HG02938 (cell line): ENCODE results near the gene GID8.

Experiments
- ATAC-seq: cut with Tn5 transposase; IDR thresholded peaks from one replicate; pipeline ENCODE4 v1.9.1; 2021; ENCODE audit warnings: mild to moderate bottlenecking, moderate library complexity; ENCODE audit not compliant: unreplicated experiment

The GID8 gene

GRCh38 chr20:62938105-62938888 lies at the start of gene GID8:
Gene GID8 (plus strand): TSS chr20:62938147. CDS start chr20:62941503, 3,356 bp downstream.
- ATAC-seq = peak; percentile 32

DNA sequence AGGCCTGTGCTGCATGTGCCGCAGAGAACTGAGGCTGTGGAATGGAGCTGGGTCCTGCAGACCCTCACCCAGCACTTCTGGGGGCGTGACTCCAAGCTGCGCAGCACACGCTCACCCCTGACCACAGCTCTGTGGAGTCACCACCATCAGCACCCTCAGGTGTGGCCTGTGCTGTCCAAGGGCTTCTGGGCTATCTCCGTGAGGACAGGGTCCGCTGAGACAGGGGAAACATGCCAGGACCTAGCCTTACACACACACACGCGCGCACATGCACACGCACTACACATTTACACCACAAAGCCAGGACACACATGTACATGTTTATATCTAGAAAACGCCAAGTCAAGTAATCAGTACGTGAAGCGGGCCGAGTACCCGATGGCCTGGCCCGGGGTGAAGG lies 49.5 kb upstream of the GID8 start:
- ATAC-seq = no peak

GRCh38 chr20:62888910-62889309 lies 49.0 kb upstream of the GID8 start:
- ATAC-seq = no peak

DNA sequence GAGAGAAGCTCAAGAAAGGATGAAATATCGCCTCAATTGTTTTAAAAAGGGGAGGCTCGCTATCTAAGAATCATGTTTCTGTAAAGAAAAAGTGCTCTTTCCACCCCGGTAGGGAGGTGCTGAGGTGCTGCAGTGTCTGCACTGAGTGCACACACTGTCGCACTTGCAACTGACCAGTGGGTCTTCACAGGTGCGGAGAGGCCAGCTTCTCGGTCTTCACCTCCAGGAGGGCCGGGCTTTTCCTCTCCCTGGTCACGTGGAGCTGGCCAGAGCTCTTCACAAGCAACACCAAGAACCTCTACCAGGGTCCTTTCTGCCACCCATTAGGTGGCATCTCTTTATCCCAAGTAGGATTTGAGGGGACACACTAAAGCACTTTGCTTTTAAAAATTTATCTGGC lies 48.5 kb upstream of the GID8 start:
- no peak for ATAC-seq

GRCh38 chr20:62889871-62890270 lies 48.1 kb upstream of the GID8 start:
- ATAC-seq = no peak

DNA sequence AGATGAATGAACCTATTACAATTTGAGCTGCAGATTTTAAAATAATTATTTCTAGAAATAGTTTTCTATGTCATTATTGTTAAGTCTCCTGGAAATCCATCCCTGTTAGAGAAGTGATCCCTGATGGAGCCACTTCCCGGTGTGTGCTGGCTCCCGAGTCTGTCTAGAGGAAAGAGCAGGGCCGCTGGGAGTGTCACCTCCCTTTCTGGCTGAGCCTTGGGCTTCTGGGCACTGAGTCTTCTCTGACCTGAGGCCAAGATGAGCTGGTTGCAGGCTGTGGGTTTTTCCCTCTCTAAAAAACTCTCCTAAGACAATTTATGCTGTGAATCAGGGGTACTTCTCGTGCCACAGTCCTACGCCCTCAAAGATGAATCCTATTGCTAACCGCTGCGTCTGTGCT lies 47.5 kb upstream of the GID8 start:
- ATAC-seq = no peak

GRCh38 chr20:62891111-62891510 lies 46.8 kb upstream of the GID8 start:
- ATAC-seq = no peak

GRCh38 chr20:62892348-62893304 lies 45.3 kb upstream of the GID8 start:
- no peak for ATAC-seq

- ATAC-seq = no peak
Observed at GRCh38 chr20:62893700-62894099, 44.2 kb upstream of the GID8 start.

- no peak for ATAC-seq
Observed at GRCh38 chr20:62894261-62894660, 43.7 kb upstream of the GID8 start.

DNA sequence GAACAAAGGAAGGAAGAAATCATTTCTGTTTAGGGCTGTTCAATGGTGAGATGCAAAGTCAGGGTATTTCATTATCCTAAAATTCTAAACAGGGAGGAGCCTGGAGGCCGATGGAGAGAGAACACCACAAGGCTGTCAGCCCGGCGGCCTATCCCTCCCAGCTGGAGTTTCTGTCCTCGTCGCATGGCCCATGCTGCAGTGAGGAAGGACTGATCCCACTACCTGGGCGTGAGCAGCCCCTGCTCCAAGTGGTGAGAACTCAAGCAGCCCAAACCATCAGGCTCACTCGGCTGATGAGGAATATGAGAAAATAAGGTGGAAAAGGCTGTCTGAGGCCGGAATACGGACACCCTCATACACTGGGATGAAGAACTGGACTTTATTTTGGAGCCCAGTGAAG lies 42.4 kb upstream of the GID8 start:
- no peak for ATAC-seq

DNA sequence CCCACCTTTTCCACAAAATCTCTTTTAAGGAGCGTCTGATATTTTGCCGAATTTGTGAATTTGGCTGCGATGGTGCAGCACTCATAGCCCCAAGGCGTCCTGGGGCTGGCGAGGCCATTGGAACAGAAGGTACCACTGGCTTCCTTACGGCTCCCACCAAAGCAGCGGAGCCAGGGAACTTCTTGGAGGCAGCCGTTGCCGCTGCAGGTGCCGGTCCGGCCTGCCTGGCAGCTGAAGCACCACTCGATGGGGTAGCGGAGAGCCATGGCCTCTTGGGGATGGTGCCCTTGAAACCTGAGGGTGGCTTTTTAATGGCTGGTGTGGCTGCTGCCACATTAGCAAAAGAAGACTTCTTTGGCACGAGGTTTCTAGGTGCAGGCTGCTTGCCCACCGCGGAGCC lies 41.4 kb upstream of the GID8 start:
- ATAC-seq = no peak

GRCh38 chr20:62897666-62898065 lies 40.3 kb upstream of the GID8 start:
- no peak for ATAC-seq

- no peak for ATAC-seq
Observed at GRCh38 chr20:62898093-62898964, 39.6 kb upstream of the GID8 start.

- no peak for ATAC-seq
Observed at GRCh38 chr20:62898970-62899632, 38.8 kb upstream of the GID8 start.

- no peak for ATAC-seq
Observed at GRCh38 chr20:62899633-62900051, 38.3 kb upstream of the GID8 start.

- ATAC-seq = peak; percentile 74
Observed at GRCh38 chr20:62900052-62900691, 37.8 kb upstream of the GID8 start.

GRCh38 chr20:62900692-62901584 lies 37.0 kb upstream of the GID8 start:
- no peak for ATAC-seq

DNA sequence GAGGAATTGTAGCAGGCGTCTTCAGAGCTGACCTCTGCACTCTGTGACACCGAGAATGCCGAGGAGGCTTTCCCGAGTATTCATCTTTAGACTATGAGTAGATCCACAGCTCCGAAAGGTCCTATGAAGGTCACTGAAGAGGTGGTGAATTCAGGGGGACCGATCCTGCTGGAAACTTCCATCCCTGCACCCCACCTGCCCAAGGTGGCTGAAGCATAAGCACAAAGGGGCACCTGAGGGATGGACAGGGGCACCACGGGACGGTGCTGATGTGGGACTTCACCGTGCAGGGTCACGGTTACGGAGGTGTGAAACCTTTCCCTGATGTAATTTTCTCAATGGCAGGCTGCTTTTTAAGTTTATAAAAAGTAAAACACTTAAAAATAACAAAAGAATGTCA lies 36.1 kb upstream of the GID8 start:
- ATAC-seq = no peak
